HG03280 (cell line): ENCODE measurements around the gene MLST8.
"Not testable (repeated sequence)": the region's sequence is repeated elsewhere in the genome, so short reads cannot be mapped to it uniquely, and the experiment has no call there.

Experiments
- ATAC-seq: cut with Tn5 transposase; IDR thresholded peaks from one replicate; pipeline ENCODE4 v1.9.1; 2021; ENCODE audit warnings: mild to moderate bottlenecking, moderate library complexity; ENCODE audit not compliant: unreplicated experiment

MLST8 gene

GRCh38 chr16:2230376-2230775 is 25.1 kb downstream of the MLST8 start:
- no peak for ATAC-seq

GRCh38 chr16:2231016-2231931 is 26.0 kb downstream of the MLST8 start:
- no peak for ATAC-seq

GRCh38 chr16:2232094-2232990 is 27.1 kb downstream of the MLST8 start:
- no peak for ATAC-seq

- no peak for ATAC-seq
Measured at GRCh38 chr16:2233046-2233775, 28.0 kb downstream of the MLST8 start.

GRCh38 chr16:2233872-2234812 is 28.9 kb downstream of the MLST8 start:
- no peak for ATAC-seq

- no peak for ATAC-seq
Measured at GRCh38 chr16:2234813-2235170, 29.5 kb downstream of the MLST8 start.

- ATAC-seq: no peak
Measured at GRCh38 chr16:2235234-2235651, 30.0 kb downstream of the MLST8 start.

- ATAC-seq: no peak
Measured at GRCh38 chr16:2235695-2236336, 30.6 kb downstream of the MLST8 start.

GRCh38 chr16:2236337-2237101 is 31.3 kb downstream of the MLST8 start, which contains the start of gene DNASE1L2:
Gene DNASE1L2, plus strand, starts transcription at chr16:2236444. Its CDS starts 373 bp downstream, at chr16:2236817.
- ATAC-seq: no peak

GRCh38 chr16:2237102-2237482 is 31.8 kb downstream of the MLST8 start:
- no peak for ATAC-seq

- ATAC-seq: no peak
Measured at GRCh38 chr16:2237493-2238149, 32.4 kb downstream of the MLST8 start.

- no peak for ATAC-seq
Measured at GRCh38 chr16:2238150-2238837, 33.0 kb downstream of the MLST8 start.

- ATAC-seq: no peak
Measured at GRCh38 chr16:2238838-2239675, 33.8 kb downstream of the MLST8 start.

- ATAC-seq: not testable (repeated sequence)
Measured at GRCh38 chr16:2240331-2240730, 35.1 kb downstream of the MLST8 start.

- ATAC-seq: no peak
Measured at GRCh38 chr16:2242598-2242997, 37.3 kb downstream of the MLST8 start.

- no peak for ATAC-seq
Measured at GRCh38 chr16:2243031-2243528, 37.8 kb downstream of the MLST8 start.
